A673 (cell line): ENCODE results near the gene CIC. TPM values are rescaled to one million over a fixed set of nuclear protein-coding genes. Genes with fewer than 3 reads are reported as not detected.
"Not testable (repeated sequence)": the region's sequence is repeated elsewhere in the genome, so short reads cannot be mapped to it uniquely, and the experiment has no call there.

Source experiments
- BruUV-seq: library from RNA; stranded (reverse); fragments of 400-500 nt; replicated peaks from 2 replicates; lab custom pipeline; 2021; lab: Mats Ljungman, UMichigan
- CTCF ChIA-PET: fragments of 300-600 bp; sonication (Branson Sonifier 250); formaldehyde crosslinking; loops from one replicate; lab custom pipeline; 2022; ENCODE audit warnings: antibody characterized with exemption; lab: Charles Lee
- POLR2A ChIA-PET: fragments of 300-600 bp; sonication (Branson Sonifier 250); formaldehyde crosslinking; loops from one replicate; lab custom pipeline; 2022; ENCODE audit warnings: antibody characterized with exemption; ENCODE audit not compliant: low non-redundant PET; lab: Charles Lee
- DNase-seq: peaks from one replicate; pipeline ENCODE4 v3.0.0-alpha.2; 2015; ENCODE audit warnings: low spot score
- H3K27ac ChIP-seq: fragments of 200-600 bp; sonication (generic); 2 replicates; pipeline ENCODE4 v1.5.1; 2016; ENCODE audit warnings: mixed run types, low read depth, mild to moderate bottlenecking, mixed read lengths, antibody characterized with exemption, low read length; ENCODE audit not compliant: poor library complexity, severe bottlenecking
- H3K27me3 ChIP-seq: fragments of 200-600 bp; sonication (generic); replicated peaks from 2 replicates; pipeline ENCODE4 v1.6.1; 2017; ENCODE audit warnings: mixed run types, low read depth, mild to moderate bottlenecking, mixed read lengths, antibody characterized with exemption, low read length; ENCODE audit not compliant: insufficient read depth, poor library complexity
- H3K36me3 ChIP-seq: fragments of 200-600 bp; sonication (generic); 2 replicates; pipeline ENCODE4 v1.6.1; 2016; ENCODE audit warnings: mixed run types, mild to moderate bottlenecking, mixed read lengths, antibody characterized with exemption, low read length; ENCODE audit not compliant: insufficient read depth, poor library complexity, severe bottlenecking
- H3K4me1 ChIP-seq: fragments of 200-600 bp; sonication (generic); 2 replicates; pipeline ENCODE4 v1.6.1; 2017; ENCODE audit warnings: mixed run types, mild to moderate bottlenecking, mixed read lengths, antibody characterized with exemption, low read length; ENCODE audit not compliant: insufficient read depth, poor library complexity, severe bottlenecking
- H3K4me3 ChIP-seq: fragments of 200-600 bp; sonication (generic); 2 replicates; pipeline ENCODE4 v1.5.1; 2016; ENCODE audit warnings: low read depth, mixed run types, mild to moderate bottlenecking, mixed read lengths, low read length; ENCODE audit not compliant: poor library complexity, severe bottlenecking
- H3K9me3 ChIP-seq: fragments of 200-600 bp; sonication (generic); 2 replicates; pipeline ENCODE4 v1.6.1; 2016; ENCODE audit warnings: mixed run types, low read depth, mild to moderate bottlenecking, mixed read lengths, antibody characterized with exemption, low read length; ENCODE audit not compliant: poor library complexity, severe bottlenecking
- EZH2 ChIP-seq: fragments of 200-600 bp; sonication (generic); IDR thresholded peaks from 2 replicates; pipeline ENCODE4 v1.6.1; 2017; ENCODE audit warnings: borderline replicate concordance, low read depth, mild to moderate bottlenecking, mixed read lengths, antibody characterized with exemption, low read length; ENCODE audit not compliant: poor library complexity, severe bottlenecking
- intact Hi-C: fragments of 100-400 bp; cut with micrococcal nuclease; formaldehyde crosslinking; loops from one replicate; pipeline ENCODE4 v1.10.0; 2022; ENCODE audit not compliant: unreplicated experiment
- total RNA-seq: library from RNA; stranded (reverse); gene quantifications from 2 replicates; pipeline ENCODE4 v1.2.3, GENCODE V29; 2021
- TF ChIP-seq, protein P1 (sequence below): fragments of 300-800, 200-600 bp; sonication (generic); conservative IDR thresholded peaks from 2 replicates; pipeline ENCODE4 v1.5.1; 2017; ENCODE audit warnings: low read depth, mild to moderate bottlenecking, antibody characterized with exemption, low read length, moderate library complexity, mixed read lengths

Gene CIC
- total RNA-seq, 1 experiment from 2014 or later = 80.3 TPM

DNA sequence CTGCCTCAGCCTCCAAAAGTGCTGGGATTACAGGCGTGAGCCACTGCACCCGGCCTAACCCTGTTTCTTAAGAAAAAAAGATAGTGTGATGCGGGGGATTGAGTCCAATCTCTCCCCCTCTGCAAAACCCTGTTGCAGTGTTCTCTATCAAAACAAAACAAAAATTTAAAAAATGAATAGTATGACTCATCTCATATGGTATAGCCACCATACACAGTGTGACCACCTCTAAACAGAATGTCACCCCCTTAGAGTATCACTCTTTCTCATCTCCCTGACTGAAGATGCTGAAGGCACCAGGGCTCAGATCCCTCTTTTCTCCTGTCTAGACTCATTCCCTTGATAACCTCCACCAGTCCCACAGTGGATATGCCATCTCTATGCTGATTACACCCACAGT, 7.3 kb upstream of the CIC start:
- DNase-seq = no peak
- no peak overlapping the region for H3K4me3 ChIP-seq
- peaks cover 1% of the 10 kb centered on the region for H3K4me1 ChIP-seq
- no peaks in the 10 kb centered on the region for H3K36me3 ChIP-seq
- H3K9me3 ChIP-seq = no peaks in the 10 kb centered on the region
- H3K27ac ChIP-seq = no peak overlapping the region
- ChIA-PET POLR2A (no interaction called here), CTCF (no interaction called here)
- H3K27me3 ChIP-seq = no peaks in the 10 kb centered on the region
- intact Hi-C loops = no loop called here
- TF ChIP-seq EZH2 = no peak
- TF ChIP-seq, protein P1, sequence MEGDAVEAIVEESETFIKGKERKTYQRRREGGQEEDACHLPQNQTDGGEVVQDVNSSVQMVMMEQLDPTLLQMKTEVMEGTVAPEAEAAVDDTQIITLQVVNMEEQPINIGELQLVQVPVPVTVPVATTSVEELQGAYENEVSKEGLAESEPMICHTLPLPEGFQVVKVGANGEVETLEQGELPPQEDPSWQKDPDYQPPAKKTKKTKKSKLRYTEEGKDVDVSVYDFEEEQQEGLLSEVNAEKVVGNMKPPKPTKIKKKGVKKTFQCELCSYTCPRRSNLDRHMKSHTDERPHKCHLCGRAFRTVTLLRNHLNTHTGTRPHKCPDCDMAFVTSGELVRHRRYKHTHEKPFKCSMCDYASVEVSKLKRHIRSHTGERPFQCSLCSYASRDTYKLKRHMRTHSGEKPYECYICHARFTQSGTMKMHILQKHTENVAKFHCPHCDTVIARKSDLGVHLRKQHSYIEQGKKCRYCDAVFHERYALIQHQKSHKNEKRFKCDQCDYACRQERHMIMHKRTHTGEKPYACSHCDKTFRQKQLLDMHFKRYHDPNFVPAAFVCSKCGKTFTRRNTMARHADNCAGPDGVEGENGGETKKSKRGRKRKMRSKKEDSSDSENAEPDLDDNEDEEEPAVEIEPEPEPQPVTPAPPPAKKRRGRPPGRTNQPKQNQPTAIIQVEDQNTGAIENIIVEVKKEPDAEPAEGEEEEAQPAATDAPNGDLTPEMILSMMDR = no peak
- BruUV-seq = no TSS peak

DNA sequence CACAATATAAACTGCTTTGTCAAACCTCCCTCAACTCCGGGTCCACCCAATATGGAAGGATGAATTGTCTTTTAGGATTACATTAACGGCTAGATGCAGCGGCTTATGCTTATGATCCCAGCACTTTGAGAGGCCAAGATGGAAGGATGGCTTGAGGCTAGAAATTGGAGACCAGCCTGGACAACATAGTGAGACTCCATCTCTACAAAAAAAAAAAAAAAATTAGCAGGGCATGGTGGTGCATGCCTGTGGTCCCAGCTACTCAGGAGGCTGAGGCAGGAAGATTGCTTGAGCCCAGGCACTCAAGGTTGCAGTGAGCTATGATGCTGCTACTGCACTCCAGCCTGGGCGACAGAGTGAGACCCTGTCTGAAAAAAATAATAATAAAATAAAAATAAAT, 2.9 kb upstream of the CIC start:
- H3K4me3 ChIP-seq, CTCF ChIA-PET, DNase-seq, H3K27ac ChIP-seq, POLR2A ChIA-PET, H3K36me3 ChIP-seq, intact Hi-C loops, H3K9me3 ChIP-seq, BruUV-seq, H3K27me3 ChIP-seq: not testable (repeated sequence)
- H3K4me1 ChIP-seq = peaks cover 18% of the 10 kb centered on the region

- H3K27me3 ChIP-seq, intact Hi-C loops, CTCF ChIA-PET, DNase-seq, H3K36me3 ChIP-seq, H3K9me3 ChIP-seq, BruUV-seq: not testable (repeated sequence)
- Histone ChIP-seq H3K27ac (peak overlapping the region; percentile 99), H3K4me3 (peak overlapping the region; percentile 62), H3K4me1 (peaks cover 18% of the 10 kb centered on the region)
- POLR2A ChIA-PET = interaction anchor here (0.7 kb wide), 1 partner anchor 46 kb away, joined by 3 read pairs; no protein-coding TSS in a partner anchor
Measured at GRCh38 chr19:42266928-42267603, 2.0 kb upstream of the CIC start.

DNA sequence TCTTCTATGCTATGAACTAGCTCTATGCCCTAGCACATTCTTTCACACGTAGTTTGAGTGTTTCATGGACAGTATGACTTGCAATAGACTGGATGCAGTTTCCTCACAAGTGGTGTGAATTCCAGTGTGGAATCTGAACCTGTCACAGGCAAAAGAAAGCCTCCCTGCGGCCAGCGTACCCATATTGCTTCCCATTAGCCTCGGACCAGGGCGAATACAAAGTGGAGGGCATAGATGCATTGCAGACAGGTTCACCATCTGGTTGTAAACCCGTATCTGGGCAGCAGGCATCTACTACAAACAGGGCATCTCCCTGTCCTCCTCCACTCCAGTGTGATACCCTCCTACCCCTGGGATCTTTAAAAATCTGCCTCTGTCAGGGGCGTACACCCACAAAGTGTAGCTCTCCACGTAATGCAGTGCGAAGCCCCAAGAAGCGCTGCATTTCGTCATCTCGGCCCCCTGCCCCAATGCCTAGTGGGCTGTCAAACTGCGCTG, 1.4 kb upstream of the CIC start:
- intact Hi-C loops = loop anchor here (2.0 kb wide), 1 partner anchor 13 kb away; the partner anchor contains the start of gene ERF

More for the DNA sequence above, 1.4 kb upstream of the CIC start:
- Histone ChIP-seq H3K36me3 (no peaks in the 10 kb centered on the region), H3K4me1 (peaks cover 18% of the 10 kb centered on the region), H3K27me3 (no peaks in the 10 kb centered on the region), H3K27ac (peak overlapping the region; percentile 99), H3K4me3 (peak overlapping the region; percentile 62), H3K9me3 (no peaks in the 10 kb centered on the region)
- ChIA-PET CTCF (no interaction called here), POLR2A (interaction anchor here (0.7 kb wide), 1 partner anchor 47 kb away, joined by 3 read pairs; no protein-coding TSS in a partner anchor)
- TF ChIP-seq EZH2 = no peak
- TF ChIP-seq, protein P1 = no peak
- TSS peak; percentile 97 for BruUV-seq
- DNase-seq = no peak
